K562 (cell line): ENCODE results near the gene MDM4. TPM values are rescaled to one million over a fixed set of nuclear protein-coding genes. Genes with fewer than 3 reads are reported as not detected.
A peak's percentile ranks its signal among the peaks of the same experiment; 100 is the strongest.

Experiments
- ARHGAP35 ChIP-seq: fragments of 450-650 bp; IDR thresholded peaks from 2 replicates; pipeline ENCODE4 v1.6.1; 2018; ENCODE audit not compliant: partially characterized antibody
- CC2D1A ChIP-seq: fragments of 450-650 bp; IDR thresholded peaks from 2 replicates; pipeline ENCODE4 v1.6.1; 2017; ENCODE audit warnings: mild to moderate bottlenecking
- DNMT1 ChIP-seq: fragments of 450-650 bp; IDR thresholded peaks from 2 replicates; pipeline ENCODE4 v1.6.1; 2016; ENCODE audit warnings: antibody characterized with exemption, mild to moderate bottlenecking
- E2F3 ChIP-seq: fragments of 250-450 bp; sonication (Bioruptor Pico); IDR thresholded peaks from 2 replicates; pipeline ENCODE4 v1.4.0; 2020; ENCODE audit warnings: mild to moderate bottlenecking
- ETV5 ChIP-seq: sonication (generic); formaldehyde crosslinking; IDR thresholded peaks from 2 replicates; pipeline ENCODE4 v1.4.0; 2020; ENCODE audit warnings: low read depth, mild to moderate bottlenecking, missing genetic modification reagents
- ETV6 ChIP-seq, 3 experiments: fragments of 150-350 bp in 1 of 3; sonication (generic) in 1 of 3; formaldehyde crosslinking in 1 of 3; IDR thresholded peaks; 2 replicates each; pipeline versions ENCODE4 v1.6.1 to v1.8.0; 2014 to 2022; ENCODE audit warnings: borderline replicate concordance in 2 of 3, low read depth in 2 of 3, antibody characterized with exemption in 1 of 3, low read length in 1 of 3, mild to moderate bottlenecking in 1 of 3, missing genetic modification reagents in 1 of 3
- MAFK ChIP-seq: IDR thresholded peaks from 2 replicates; pipeline ENCODE4 v1.6.1; 2011; ENCODE audit warnings: low read length, improper control_type of control experiment
- MTA2 ChIP-seq: fragments of 450-650 bp; IDR thresholded peaks from 2 replicates; pipeline ENCODE4 v1.6.1; 2016; ENCODE audit warnings: low read depth
- NFATC3 ChIP-seq: fragments of 450-650 bp; IDR thresholded peaks from 2 replicates; pipeline ENCODE4 v1.6.1; 2017; ENCODE audit warnings: mild to moderate bottlenecking
- NFYB ChIP-seq: IDR thresholded peaks from 2 replicates; pipeline ENCODE4 v1.6.1; 2011; ENCODE audit warnings: mild to moderate bottlenecking, moderate library complexity; ENCODE audit not compliant: insufficient read length; ENCODE audit errors: extremely low read depth
- NR2F6 ChIP-seq: fragments of 450-650 bp; formaldehyde crosslinking; IDR thresholded peaks from 2 replicates; pipeline ENCODE4 v1.4.0; 2020; ENCODE audit warnings: mild to moderate bottlenecking
- POU5F1 ChIP-seq: fragments of 150-350 bp; IDR thresholded peaks from 2 replicates; pipeline ENCODE4 v1.6.1; 2014; ENCODE audit warnings: borderline replicate concordance, low read length, low read depth, mild to moderate bottlenecking; ENCODE audit not compliant: partially characterized antibody
- SIRT6 ChIP-seq: IDR thresholded peaks from one replicate; pipeline ENCODE4 v1.6.1; 2012; ENCODE audit warnings: low read depth, mild to moderate bottlenecking, control low read depth, inconsistent platforms, low read length, moderate library complexity
- SMAD4 ChIP-seq: fragments of 250-450 bp; sonication (Bioruptor Pico); conservative IDR thresholded peaks from 2 replicates; pipeline ENCODE4 v1.8.0; 2021; ENCODE audit warnings: inconsistent platforms, mild to moderate bottlenecking, moderate library complexity
- SMARCC2 ChIP-seq: fragments of 450-650 bp; IDR thresholded peaks from 2 replicates; pipeline ENCODE4 v1.6.1; 2017; ENCODE audit warnings: antibody characterized with exemption, moderate library complexity, mild to moderate bottlenecking, low read depth
- SNIP1 ChIP-seq: fragments of 450-650 bp; IDR thresholded peaks from 2 replicates; pipeline ENCODE4 v1.7.1; 2017; ENCODE audit warnings: low read depth, mild to moderate bottlenecking
- TEAD4 ChIP-seq, 2 experiments: sonication (generic) in 1 of 2; formaldehyde crosslinking in 1 of 2; IDR thresholded peaks; 2 replicates each; pipeline versions ENCODE4 v1.6.1 to v1.8.0; 2012 to 2022; ENCODE audit warnings: borderline replicate concordance in 1 of 2, inconsistent platforms in 1 of 2, low read length in 1 of 2, mild to moderate bottlenecking in 1 of 2, missing genetic modification reagents in 1 of 2
- YY1 ChIP-seq, 3 experiments: IDR thresholded peaks; 2 replicates each; pipeline ENCODE4 v1.6.1; 2011; ENCODE audit warnings: low read length in 2 of 3, mild to moderate bottlenecking in 2 of 3, moderate library complexity in 2 of 3, borderline replicate concordance in 1 of 3, control low read depth in 1 of 3, low read depth in 1 of 3; ENCODE audit not compliant: insufficient read depth in 3 of 3, insufficient replicate concordance in 2 of 3, control insufficient read depth in 1 of 3, insufficient read length in 1 of 3; ENCODE audit errors: extremely low read depth in 1 of 3
- ZBED1 ChIP-seq: IDR thresholded peaks from 2 replicates; pipeline ENCODE4 v1.6.1; 2014
- ZNF146 ChIP-seq: IDR thresholded peaks from one replicate; pipeline ENCODE4 v1.6.1; 2018; ENCODE audit warnings: missing compliant biosample characterization; ENCODE audit not compliant: unreplicated experiment
- ZNF232 ChIP-seq: sonication (generic); formaldehyde crosslinking; IDR thresholded peaks from 2 replicates; pipeline ENCODE4 v1.8.0; 2022; ENCODE audit warnings: mild to moderate bottlenecking, missing genetic modification reagents
- ZNF3 ChIP-seq: fragments of 250-450 bp; sonication (Bioruptor Pico); IDR thresholded peaks from 2 replicates; pipeline ENCODE4 v1.5.0; 2021; ENCODE audit warnings: mild to moderate bottlenecking, moderate library complexity
- ZNF444 ChIP-seq: fragments of 250-450 bp; sonication (Bioruptor Pico); IDR thresholded peaks from 2 replicates; pipeline ENCODE4 v1.4.0; 2020; ENCODE audit warnings: mild to moderate bottlenecking, moderate library complexity
- ZNF584 ChIP-seq: fragments of 200-800 bp; sonication (Bioruptor generic); IDR thresholded peaks from 2 replicates; pipeline ENCODE4 v1.6.1; 2016; ENCODE audit warnings: low read depth, mild to moderate bottlenecking, missing genetic modification characterization, missing compliant biosample characterization
- ZNF639 ChIP-seq, 2 experiments: fragments of 200-800 bp in 1 of 2; sonication (Bioruptor generic) in 1 of 2; sonication (generic) in 1 of 2; formaldehyde crosslinking in 1 of 2; IDR thresholded peaks in 1 of 2; conservative IDR thresholded peaks in 1 of 2; 2 replicates each; pipeline versions ENCODE4 v1.5.0 to v1.6.1; 2016 to 2020; ENCODE audit warnings: missing compliant biosample characterization in 1 of 2, missing genetic modification characterization in 1 of 2, missing genetic modification reagents in 1 of 2
- ZNF644 ChIP-seq: fragments of 200-800 bp; sonication (Bioruptor generic); IDR thresholded peaks from 2 replicates; pipeline ENCODE4 v1.6.1; 2016; ENCODE audit warnings: low read depth, missing genetic modification characterization, missing compliant biosample characterization
- ZNF79 ChIP-seq: fragments of 250-450 bp; sonication (Bioruptor Pico); IDR thresholded peaks from 2 replicates; pipeline ENCODE4 v1.4.0; 2020; ENCODE audit warnings: low read depth, mild to moderate bottlenecking, moderate library complexity
- ZZZ3 ChIP-seq: fragments of 450-650 bp; IDR thresholded peaks from 2 replicates; pipeline ENCODE4 v1.6.1; 2016; ENCODE audit warnings: antibody characterized with exemption, mild to moderate bottlenecking, moderate library complexity
- polyA plus RNA-seq, 8 experiments: library from polyadenylated mRNA; depleted of rRNA in 4 of 8; stranded (reverse) in 5 of 8; unstranded in 3 of 8; fragments of >200 nt; fragmentation: Nextera tagmentation in 2 of 8; fragmentation: Illumina TruSeq in 1 of 8; extraction: Ambion mirVana in 2 of 8; extraction: Trizol in 1 of 8; gene quantifications; 2 replicates each; pipeline versions ENCODE4 v1.2.1 to v1.2.3, GENCODE V29; 2011 to 2014; ENCODE audit warnings: inconsistent platforms in 1 of 8, missing spikeins in 1 of 8
- total RNA-seq, 7 experiments: library from RNA; depleted of rRNA in 6 of 7; stranded (reverse); fragments of >200 nt in 6 of 7; fragmentation: Illumina TruSeq in 2 of 7; extraction: Trizol in 2 of 7; gene quantifications; 2 replicates each; pipeline versions ENCODE4 v1.2.1 to v1.2.3, GENCODE V29; 2011 to 2021; ENCODE audit warnings: low replicate concordance in 1 of 7

Gene MDM4
- total and polyA plus RNA-seq, 9 of the 15 experiments (the other 6 are each of a cell fraction or from before 2014, with no cell fraction given): 3.3 to 61.7 (median 21.2) TPM

GRCh38 chr1:204507317-204508105 is 8.7 kb upstream of the MDM4 start (continued):
- TF ChIP-seq TEAD4 (IDR thresholded peaks at IDR 0.05; ENCODE audit: low read length) (no peak), TEAD4 (CRISPR knock-in tag; IDR thresholded peaks at IDR 0.05; ENCODE audit: borderline replicate concordance) (no peak), E2F3 (CRISPR knock-in tag) (no peak), ZNF79 (CRISPR knock-in tag) (no peak), NFATC3 (no peak), NFYB (no peak), CC2D1A (no peak; the same call in 1 of the 2 replicates), ZNF584 (CRISPR knock-in tag) (peak; percentile 52; the same call in 1 of the 2 replicates), SMAD4 (no peak; the same call in 1 of the 2 replicates), POU5F1 (no peak), YY1 (IDR thresholded peaks at IDR 0.05; ENCODE audit: borderline replicate concordance in 1 of 3, control insufficient read depth in 1 of 3, extremely low read depth in 1 of 3, insufficient read depth in 3 of 3, insufficient read length in 1 of 3, insufficient replicate concordance in 2 of 3, low read depth in 1 of 3, low read length in 2 of 3) (no peak), ETV6 (IDR thresholded peaks at IDR 0.05; ENCODE audit: borderline replicate concordance in 1 of 2, low read depth in 2 of 2, low read length in 1 of 2) (no peak), ETV6 (CRISPR knock-in tag; IDR thresholded peaks at IDR 0.05; ENCODE audit: borderline replicate concordance) (no peak), ZZZ3 (no peak), SIRT6 (no peak), SNIP1 (peak; percentile 40; the same call in 1 of the 2 replicates), NR2F6 (CRISPR knock-in tag) (no peak), ZNF3 (CRISPR knock-in tag) (no peak), ETV5 (CRISPR knock-in tag) (peak; percentile 35; the same call in 1 of the 2 replicates), MTA2 (no peak; the same call in none of the 2 replicates), ZNF232 (CRISPR knock-in tag) (no peak), DNMT1 (0 out of 2 replicates have a peak, but pooled peaks have one; percentile 25), ZBED1 (no peak), ARHGAP35 (no peak), ZNF639 (CRISPR knock-in tag; conservative IDR thresholded peaks at IDR 0.05 in 1 of 2, IDR thresholded peaks at IDR 0.05 in 1 of 2) (no peak), ZNF444 (CRISPR knock-in tag) (no peak), MAFK (no peak), SMARCC2 (no peak; the same call in none of the 2 replicates), ZNF146 (CRISPR knock-in tag) (no peak), ZNF644 (tag) (no peak)
